WTC11 (cell line): ENCODE measurements around the gene HLA-E.

Experiments used
- ESRRA ChIP-seq: sonication (generic); formaldehyde crosslinking; IDR thresholded peaks from 2 replicates; pipeline ENCODE4 v1.8.1; 2022; ENCODE audit warnings: mild to moderate bottlenecking, missing genetic modification reagents, borderline replicate concordance
- HMGA2 ChIP-seq: fragments of 250-450 bp; sonication (Bioruptor Pico); IDR thresholded peaks from 2 replicates; pipeline ENCODE4 v1.4.0; 2021; ENCODE audit warnings: mild to moderate bottlenecking, moderate library complexity
- PREB ChIP-seq: sonication (generic); formaldehyde crosslinking; IDR thresholded peaks from 2 replicates; pipeline ENCODE4 v1.8.1; 2022; ENCODE audit warnings: mild to moderate bottlenecking, missing genetic modification reagents, moderate library complexity, borderline replicate concordance
- SMAD3 ChIP-seq: sonication (generic); formaldehyde crosslinking; IDR thresholded peaks from 2 replicates; pipeline ENCODE4 v1.8.0; 2022; ENCODE audit warnings: missing genetic modification reagents, mild to moderate bottlenecking, borderline replicate concordance
- ZNF138 ChIP-seq: sonication (generic); formaldehyde crosslinking; conservative IDR thresholded peaks from 2 replicates; pipeline ENCODE4 v1.8.1; 2022; ENCODE audit warnings: mild to moderate bottlenecking, moderate library complexity, missing genetic modification reagents
- ZNF671 ChIP-seq: fragments of 250-450 bp; sonication (Bioruptor Pico); IDR thresholded peaks from 2 replicates; pipeline ENCODE4 v1.8.0; 2021; ENCODE audit warnings: mild to moderate bottlenecking
- TF ChIP-seq, protein P1 (sequence below): fragments of 200-600 bp; IDR thresholded peaks from 2 replicates; pipeline ENCODE4 v1.8.0; 2022; ENCODE audit warnings: antibody characterized with exemption
- TF ChIP-seq, protein P2 (sequence below): sonication (generic); formaldehyde crosslinking; IDR thresholded peaks from 2 replicates; pipeline ENCODE4 v1.8.0; 2022; ENCODE audit warnings: mild to moderate bottlenecking, missing genetic modification reagents

- TF ChIP-seq, protein P1, sequence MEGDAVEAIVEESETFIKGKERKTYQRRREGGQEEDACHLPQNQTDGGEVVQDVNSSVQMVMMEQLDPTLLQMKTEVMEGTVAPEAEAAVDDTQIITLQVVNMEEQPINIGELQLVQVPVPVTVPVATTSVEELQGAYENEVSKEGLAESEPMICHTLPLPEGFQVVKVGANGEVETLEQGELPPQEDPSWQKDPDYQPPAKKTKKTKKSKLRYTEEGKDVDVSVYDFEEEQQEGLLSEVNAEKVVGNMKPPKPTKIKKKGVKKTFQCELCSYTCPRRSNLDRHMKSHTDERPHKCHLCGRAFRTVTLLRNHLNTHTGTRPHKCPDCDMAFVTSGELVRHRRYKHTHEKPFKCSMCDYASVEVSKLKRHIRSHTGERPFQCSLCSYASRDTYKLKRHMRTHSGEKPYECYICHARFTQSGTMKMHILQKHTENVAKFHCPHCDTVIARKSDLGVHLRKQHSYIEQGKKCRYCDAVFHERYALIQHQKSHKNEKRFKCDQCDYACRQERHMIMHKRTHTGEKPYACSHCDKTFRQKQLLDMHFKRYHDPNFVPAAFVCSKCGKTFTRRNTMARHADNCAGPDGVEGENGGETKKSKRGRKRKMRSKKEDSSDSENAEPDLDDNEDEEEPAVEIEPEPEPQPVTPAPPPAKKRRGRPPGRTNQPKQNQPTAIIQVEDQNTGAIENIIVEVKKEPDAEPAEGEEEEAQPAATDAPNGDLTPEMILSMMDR = no peak
- TF ChIP-seq, protein P2, sequence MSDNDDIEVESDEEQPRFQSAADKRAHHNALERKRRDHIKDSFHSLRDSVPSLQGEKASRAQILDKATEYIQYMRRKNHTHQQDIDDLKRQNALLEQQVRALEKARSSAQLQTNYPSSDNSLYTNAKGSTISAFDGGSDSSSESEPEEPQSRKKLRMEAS (CRISPR knock-in tag) = no peak
- TF ChIP-seq SMAD3 (CRISPR knock-in tag) (no peak), ZNF671 (no peak), ESRRA (CRISPR knock-in tag) (no peak), ZNF138 (no peak), PREB (CRISPR knock-in tag) (no peak), HMGA2 (no peak)
Observed at GRCh38 chr6:30497714-30498113, 8.4 kb downstream of the HLA-E start.
